Activated T-cell treated with anti-CD3 and anti-CD28 coated beads, Interleukin-2, amount 50 U/mL, for 72 hours (primary cell): ENCODE results near the gene PROB1. TPM values are rescaled to one million over a fixed set of nuclear protein-coding genes. Genes with fewer than 3 reads are reported as not detected.
"Not testable (repeated sequence)": the region's sequence is repeated elsewhere in the genome, so short reads cannot be mapped to it uniquely, and the experiment has no call there.

Experiments
- ATAC-seq, 2 donors: fragments of 150-1000 bp; cut with Tn5 transposase; replicated peaks in 1 of 2; 2 replicates each; pipeline ENCODE4 v1.10.0; 2021; ENCODE audit warnings: moderate library complexity in 2 of 2, mild to moderate bottlenecking in 1 of 2
- DNase-seq, 2 donors: peaks; one replicate each; pipeline ENCODE4 v3.0.0; 2021 to 2022; ENCODE audit warnings: mixed read lengths in 1 of 2
- H3K27ac Mint-ChIP-seq: one replicate; pipeline ENCODE4 v1.8.0; 2022; ENCODE audit warnings: mild to moderate bottlenecking, moderate library complexity, mixed read lengths
- H3K27me3 Mint-ChIP-seq: one replicate; pipeline ENCODE4 v1.8.0; 2022; ENCODE audit warnings: low read depth, mixed read lengths
- H3K36me3 Mint-ChIP-seq, 2 donors: one replicate each; pipeline ENCODE4 v1.8.0; 2022; ENCODE audit warnings: mixed read lengths in 2 of 2, mild to moderate bottlenecking in 1 of 2; ENCODE audit not compliant: insufficient read depth in 2 of 2
- H3K4me1 Mint-ChIP-seq: one replicate; pipeline ENCODE4 v1.8.0; 2022; ENCODE audit warnings: low read depth, mixed read lengths
- H3K4me3 Mint-ChIP-seq, 2 donors: one replicate each; pipeline ENCODE4 v1.8.0; 2022; ENCODE audit warnings: mild to moderate bottlenecking in 2 of 2, mixed read lengths in 2 of 2, moderate library complexity in 2 of 2
- H3K9me3 Mint-ChIP-seq, 2 donors: one replicate each; pipeline ENCODE4 v1.8.0; 2022; ENCODE audit warnings: mixed read lengths in 2 of 2
- total RNA-seq, 2 donors: library from RNA; stranded (reverse); gene quantifications; one replicate each; pipeline ENCODE4 v1.2.3, GENCODE V29; 2022

PROB1 gene
- total RNA-seq, 2 donors from 2014 or later, result 3.1 to 4.6 TPM

DNA sequence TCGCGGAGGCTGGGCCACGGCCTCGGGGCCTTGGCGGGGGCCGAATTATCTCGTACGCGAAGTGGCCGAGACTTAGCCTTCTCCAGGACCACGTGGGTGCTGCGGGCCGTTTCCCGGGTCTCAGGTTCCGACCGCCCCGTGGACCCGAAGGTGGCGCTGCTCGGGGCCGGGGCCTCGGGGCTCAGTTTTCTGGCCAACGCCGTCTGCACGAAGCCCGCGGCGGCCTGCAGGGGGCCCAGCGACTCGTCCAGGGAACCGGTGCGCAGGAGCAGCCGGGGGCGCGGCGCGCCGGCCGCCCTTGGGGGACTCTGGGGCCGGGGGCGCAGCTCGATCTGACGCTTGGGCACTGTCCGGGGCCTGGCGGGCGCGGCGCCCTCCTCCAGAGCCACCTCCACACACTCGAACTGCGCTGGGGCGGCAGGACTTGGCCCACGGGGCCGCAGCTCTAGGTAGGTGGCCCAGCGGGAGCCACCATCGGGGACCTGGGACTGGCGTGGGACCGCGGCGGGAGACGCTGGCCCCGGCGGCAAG, 716 bp downstream of the PROB1 start:
- DNase-seq, result peak; percentile 79 to 84
- no peaks in the 10 kb centered on the region for H3K9me3 Mint-ChIP-seq
- ATAC-seq, result peak; percentile 5 to 14
- H3K4me1 Mint-ChIP-seq, result peaks cover 68% of the 10 kb centered on the region
- H3K4me3 Mint-ChIP-seq, result peak overlapping the region; percentile 97 to 98
- peaks cover 5 to 8% of the 10 kb centered on the region in 2 donors for H3K36me3 Mint-ChIP-seq
- H3K27ac Mint-ChIP-seq, result no peak overlapping the region
- no peaks in the 10 kb centered on the region for H3K27me3 Mint-ChIP-seq

DNA sequence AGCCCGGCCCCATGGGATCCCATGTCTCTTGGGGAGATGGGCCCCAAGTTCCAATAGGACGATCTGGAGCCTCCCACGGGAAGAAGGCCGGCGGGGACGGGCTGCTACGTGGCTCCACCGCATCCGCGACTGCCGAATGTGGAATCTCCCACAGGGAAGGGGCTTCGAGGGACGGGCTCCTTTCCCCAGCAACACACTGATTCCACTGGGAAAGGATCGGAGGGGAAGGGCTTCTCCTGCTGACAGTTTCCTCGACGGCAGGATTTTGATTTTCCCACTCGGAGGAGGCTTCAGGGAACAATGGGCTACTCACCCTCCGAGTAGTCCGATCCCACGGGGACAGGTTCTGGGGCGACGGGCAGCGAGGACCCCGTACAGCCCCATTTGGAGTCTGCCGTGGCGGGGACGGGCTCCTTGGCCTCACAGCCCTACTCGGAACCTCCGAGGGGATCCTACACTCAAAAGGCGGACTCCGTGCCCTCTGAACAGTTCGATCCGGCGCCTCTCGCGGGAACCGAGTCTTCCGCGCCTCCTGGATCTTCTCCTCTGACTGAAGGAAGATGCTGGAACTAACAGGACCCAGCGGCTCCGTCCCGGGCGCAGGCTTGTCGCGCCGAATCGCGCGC, 1.3 kb downstream of the PROB1 start:
- peak overlapping the region; percentile 94 for H3K27ac Mint-ChIP-seq
- H3K27me3 Mint-ChIP-seq, result no peaks in the 10 kb centered on the region
- ATAC-seq (no peak), DNase-seq (peak in 1 of 2 donors; percentile 26)
- peak overlapping the region; percentile 97 to 98 for H3K4me3 Mint-ChIP-seq
- peaks cover 67% of the 10 kb centered on the region for H3K4me1 Mint-ChIP-seq
- peaks cover 5 to 8% of the 10 kb centered on the region in 2 donors for H3K36me3 Mint-ChIP-seq
- H3K9me3 Mint-ChIP-seq, result no peaks in the 10 kb centered on the region

DNA sequence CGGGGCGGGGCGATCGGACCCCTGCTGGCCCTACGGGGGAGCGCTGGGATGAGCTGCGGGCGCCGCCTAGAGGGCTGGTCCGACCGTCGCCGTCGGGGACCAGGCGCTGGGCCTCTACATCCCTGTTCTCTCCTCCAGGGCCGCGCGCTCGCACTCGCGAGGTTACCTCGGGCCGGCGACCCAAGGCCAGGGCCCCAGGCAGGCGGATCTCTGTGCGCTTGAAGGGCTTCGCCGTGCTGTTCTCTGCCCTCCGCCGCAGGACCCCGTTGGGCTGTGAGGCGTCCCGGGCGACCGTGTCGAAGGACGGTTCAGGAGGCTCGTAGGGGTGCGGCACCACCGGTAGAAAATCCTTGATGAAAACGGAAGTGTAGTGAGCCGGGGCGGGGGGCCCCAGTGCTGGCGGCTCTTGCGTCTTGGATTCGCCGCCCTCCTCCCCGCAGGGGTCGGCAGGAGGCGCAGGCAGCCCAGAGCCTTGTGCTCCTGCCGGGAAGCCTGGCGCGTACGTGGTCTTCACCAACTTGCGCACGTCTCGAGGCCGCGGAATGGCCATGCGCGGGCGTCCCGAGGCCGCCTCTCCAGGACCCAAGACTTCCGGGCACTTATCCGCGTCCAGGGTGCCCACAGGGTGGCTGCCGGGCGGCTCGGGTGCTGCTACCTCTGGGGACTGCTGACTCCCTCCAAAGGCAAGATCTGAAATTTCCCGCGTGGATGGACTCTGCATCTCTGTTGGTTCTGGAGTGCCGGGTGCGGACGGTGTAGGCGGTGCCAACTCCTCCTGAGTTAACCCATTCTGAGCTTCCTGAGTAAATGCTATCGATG, 2.0 kb downstream of the PROB1 start:
- H3K27me3 Mint-ChIP-seq, result no peaks in the 10 kb centered on the region
- H3K4me1 Mint-ChIP-seq, result peaks cover 74% of the 10 kb centered on the region
- ATAC-seq (peak; percentile 76 to 78), DNase-seq (peak; percentile 94)
- no peaks in the 10 kb centered on the region for H3K9me3 Mint-ChIP-seq
- H3K4me3 Mint-ChIP-seq, result peak overlapping the region; percentile 97 to 98
- H3K27ac Mint-ChIP-seq, result peak overlapping the region; percentile 94
- peaks cover 5 to 8% of the 10 kb centered on the region in 2 donors for H3K36me3 Mint-ChIP-seq

DNA sequence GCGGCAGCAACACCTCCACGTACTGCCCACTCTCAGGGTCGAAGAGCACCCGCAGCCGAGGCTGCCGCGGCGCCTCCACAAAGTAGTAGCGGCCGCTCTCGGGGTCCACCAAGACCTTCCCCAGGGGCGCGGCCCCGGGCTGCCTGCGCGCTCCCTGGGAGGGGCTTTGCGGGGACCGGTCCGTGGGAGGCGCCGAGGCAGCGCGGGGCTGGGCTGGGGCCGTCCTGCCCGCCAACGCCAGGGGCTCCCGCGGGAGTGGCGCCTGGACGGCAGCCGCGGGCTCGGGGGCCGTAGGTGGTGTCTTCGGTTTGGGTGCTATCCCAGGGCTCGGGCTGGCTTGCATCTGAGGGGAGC, 2.6 kb downstream of the PROB1 start:
- H3K9me3 Mint-ChIP-seq, result no peaks in the 10 kb centered on the region
- H3K27ac Mint-ChIP-seq, result peak overlapping the region; percentile 94
- peak overlapping the region; percentile 98 to 100 for H3K4me3 Mint-ChIP-seq
- peaks cover 5 to 8% of the 10 kb centered on the region in 2 donors for H3K36me3 Mint-ChIP-seq
- ATAC-seq (peak; percentile 40 to 42), DNase-seq (no peak)
- H3K27me3 Mint-ChIP-seq, result no peaks in the 10 kb centered on the region
- peaks cover 74% of the 10 kb centered on the region for H3K4me1 Mint-ChIP-seq

DNA sequence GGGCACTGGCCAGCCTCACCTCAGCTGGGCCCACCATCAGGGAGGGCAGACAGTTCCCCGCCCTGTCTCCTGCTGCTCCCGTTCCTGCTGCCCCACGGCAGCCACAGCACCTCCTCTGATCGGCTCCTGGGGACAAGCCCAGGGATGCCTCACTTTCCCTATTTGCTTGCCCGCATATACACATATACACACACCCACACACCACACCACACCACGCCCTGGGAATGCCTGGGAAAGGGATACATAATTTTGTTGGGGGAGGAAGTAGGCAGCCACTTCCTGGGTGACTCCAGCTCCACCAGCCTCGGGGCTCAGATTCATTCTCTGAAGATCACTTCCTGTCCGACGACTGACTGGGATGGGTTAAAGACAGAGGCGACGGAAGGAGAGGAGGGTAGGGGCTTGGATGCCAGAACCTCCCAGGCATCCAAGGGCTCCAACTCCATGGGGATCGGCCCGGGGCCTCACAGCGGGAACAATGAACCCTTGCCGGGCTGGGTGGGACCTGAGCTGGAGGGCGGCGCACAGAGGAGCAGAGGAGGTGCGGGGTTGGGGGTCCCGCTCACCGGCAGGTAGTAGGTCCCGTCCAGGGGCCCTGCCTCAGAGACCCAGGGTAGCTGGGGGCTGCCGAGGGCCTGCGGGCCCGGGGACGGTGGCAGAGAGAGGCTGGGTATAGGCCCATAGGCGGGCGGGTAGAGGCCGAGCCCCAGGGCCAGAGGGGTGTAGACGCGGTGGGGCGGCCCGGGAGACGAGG, 3.2 kb downstream of the PROB1 start:
- H3K36me3 Mint-ChIP-seq, result peaks cover 4 to 5% of the 10 kb centered on the region in 2 donors
- peak in 1 of 2 donors; percentile 7 for ATAC-seq

DNA sequence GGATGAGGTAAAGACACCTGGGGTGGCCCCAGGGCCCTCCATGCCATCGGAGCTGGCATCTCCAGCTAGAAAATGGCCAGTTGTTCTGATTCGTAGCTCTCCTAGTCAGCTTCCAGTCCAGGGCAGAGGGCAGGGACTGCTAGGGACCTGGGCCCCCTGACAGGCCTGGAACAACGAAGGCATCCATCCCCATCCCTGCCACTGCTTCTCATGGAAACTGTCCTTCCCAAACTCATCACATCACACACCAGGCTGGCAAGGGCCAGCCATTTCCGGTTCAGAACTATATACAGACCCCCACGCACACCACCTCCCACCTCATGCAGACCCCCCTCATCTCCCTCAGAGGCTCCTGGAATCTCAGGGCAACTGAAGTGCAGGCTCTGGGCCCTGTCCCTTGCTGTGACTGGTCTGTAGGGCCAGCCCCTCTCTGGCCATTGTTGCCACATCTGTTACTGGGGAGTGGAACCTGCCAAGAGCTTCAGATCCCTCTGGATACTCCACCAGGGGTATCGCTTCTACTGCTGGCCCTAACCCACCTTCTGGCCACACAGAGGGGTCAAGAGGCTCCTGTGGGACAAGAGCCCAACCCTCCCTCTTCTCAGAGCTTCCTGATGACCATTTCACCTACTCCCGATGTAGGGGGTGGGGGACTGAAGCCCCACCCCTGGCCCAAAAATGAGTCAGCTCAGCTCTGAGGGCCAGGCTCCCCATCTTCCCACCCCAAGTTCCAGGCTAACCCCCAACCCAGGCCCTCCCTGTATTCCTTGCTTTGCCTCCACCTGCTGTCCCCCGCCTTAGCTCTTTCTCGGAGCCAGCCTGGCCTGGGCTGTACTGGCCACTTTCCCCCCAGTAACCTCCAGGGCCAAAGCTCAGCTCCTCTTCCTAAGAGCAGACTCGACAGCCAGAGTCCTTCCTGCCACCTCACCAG, 4.0 kb downstream of the PROB1 start:
- ATAC-seq (no peak), DNase-seq (no peak)
- Mint-ChIP-seq H3K4me3 (peak overlapping the region; percentile 98 to 100), H3K4me1 (peaks cover 74% of the 10 kb centered on the region), H3K9me3 (no peaks in the 10 kb centered on the region), H3K27ac (peak overlapping the region; percentile 99), H3K27me3 (no peaks in the 10 kb centered on the region), H3K36me3 (peaks cover 4 to 5% of the 10 kb centered on the region in 2 donors)

More for the DNA sequence above, 3.2 kb downstream of the PROB1 start:
- Mint-ChIP-seq H3K4me1 (peaks cover 74% of the 10 kb centered on the region), H3K9me3 (no peaks in the 10 kb centered on the region), H3K4me3 (peak overlapping the region; percentile 98 to 100), H3K27ac (peak overlapping the region; percentile 99), H3K27me3 (no peaks in the 10 kb centered on the region)
- peak; percentile 49 to 57 for DNase-seq

DNA sequence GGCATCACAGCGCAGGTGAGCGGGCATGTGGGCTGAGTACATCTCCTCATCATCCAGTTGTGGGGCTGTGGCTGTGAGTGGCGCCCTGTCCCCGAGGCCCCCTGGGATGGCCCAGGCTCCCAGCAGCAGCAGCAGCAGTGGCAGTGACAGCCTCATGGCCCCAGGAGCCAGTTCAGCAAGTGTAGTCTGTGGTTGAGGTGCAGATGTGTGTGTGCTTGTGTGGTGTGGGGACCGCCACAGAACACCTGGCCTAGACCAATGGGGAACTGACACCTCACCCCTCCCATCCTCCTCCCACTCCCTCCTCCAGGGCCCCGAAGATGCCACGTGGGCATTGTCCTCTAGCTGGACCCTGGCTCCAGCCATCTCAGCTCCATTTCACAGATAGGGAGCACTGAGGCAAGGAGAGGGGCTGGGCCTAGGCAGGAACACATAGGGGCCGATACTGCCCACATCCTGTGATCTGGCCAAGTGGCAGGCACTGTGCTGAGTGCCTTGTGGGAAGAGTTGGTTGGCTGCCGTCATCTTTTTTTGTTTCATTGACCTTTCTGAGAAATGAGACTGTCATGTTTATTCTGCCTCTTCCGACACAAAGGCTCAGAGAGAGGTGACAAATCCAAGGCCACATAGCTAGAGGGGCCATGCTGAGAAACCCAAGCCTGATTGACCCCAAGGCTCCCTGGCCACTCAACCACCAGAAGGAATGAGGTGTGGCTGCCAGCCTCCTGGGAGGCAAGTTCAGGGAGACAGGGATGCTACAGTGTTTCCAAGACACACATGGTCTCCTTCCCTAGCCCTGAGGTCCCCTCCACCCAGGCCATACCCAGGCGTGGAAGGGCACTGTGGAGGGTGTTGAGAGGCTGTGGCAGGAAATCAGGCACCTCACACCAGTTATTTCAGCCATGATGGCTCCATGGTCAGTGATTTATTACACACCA, 4.9 kb downstream of the PROB1 start, which contains the start of gene MZB1:
Gene MZB1, minus strand, starts transcription at position 213 of the 938 bp plus-strand sequence. Its CDS starts 57 bp downstream, at position 156.
- DNase-seq (peak; percentile 79 to 84), ATAC-seq (peak; percentile 65 to 67)
- Mint-ChIP-seq H3K27me3 (no peaks in the 10 kb centered on the region), H3K27ac (peak within 1 kb of the TSS; percentile 99), H3K9me3 (no peaks in the 10 kb centered on the region), H3K4me1 (peaks cover 74% of the 10 kb centered on the region), H3K4me3 (peak within 1 kb of the TSS; percentile 98 to 100), H3K36me3 (peaks cover 2 to 5% of the 10 kb centered on the region in 2 donors)

DNA sequence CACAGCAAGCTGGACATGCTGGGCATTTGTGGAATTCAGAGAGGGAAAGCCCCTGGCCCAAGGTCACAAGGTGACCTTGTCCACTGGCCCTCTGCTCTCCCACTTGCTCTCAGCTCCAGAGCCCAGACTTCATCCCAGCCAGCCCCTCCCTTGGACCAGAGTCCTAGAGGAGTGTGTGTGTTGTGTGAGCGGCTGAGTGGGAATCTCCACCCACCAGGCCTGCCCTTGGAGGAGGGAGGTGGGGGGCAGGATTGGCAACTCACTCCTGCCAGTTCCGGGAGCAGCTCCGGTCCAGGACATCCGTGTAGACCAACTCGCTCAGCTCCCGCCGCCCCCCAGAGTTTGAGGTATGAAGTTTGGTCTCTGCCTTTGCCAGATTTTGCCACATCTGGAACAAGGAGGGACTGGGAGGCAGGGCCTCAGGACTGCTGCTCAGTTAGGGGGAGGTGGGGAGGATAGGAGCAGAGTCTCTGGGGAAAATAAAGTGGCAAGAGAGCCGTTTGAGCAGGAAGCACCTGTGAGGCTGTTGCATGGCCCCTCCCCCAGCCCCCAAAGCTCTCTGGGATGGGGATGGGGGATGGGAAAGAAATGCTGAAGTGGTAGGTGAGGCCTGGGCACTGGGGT, 6.6 kb downstream of the PROB1 start:
- peaks cover 76% of the 10 kb centered on the region for H3K4me1 Mint-ChIP-seq
- H3K4me3 Mint-ChIP-seq, result peak overlapping the region; percentile 48 to 63

DNA sequence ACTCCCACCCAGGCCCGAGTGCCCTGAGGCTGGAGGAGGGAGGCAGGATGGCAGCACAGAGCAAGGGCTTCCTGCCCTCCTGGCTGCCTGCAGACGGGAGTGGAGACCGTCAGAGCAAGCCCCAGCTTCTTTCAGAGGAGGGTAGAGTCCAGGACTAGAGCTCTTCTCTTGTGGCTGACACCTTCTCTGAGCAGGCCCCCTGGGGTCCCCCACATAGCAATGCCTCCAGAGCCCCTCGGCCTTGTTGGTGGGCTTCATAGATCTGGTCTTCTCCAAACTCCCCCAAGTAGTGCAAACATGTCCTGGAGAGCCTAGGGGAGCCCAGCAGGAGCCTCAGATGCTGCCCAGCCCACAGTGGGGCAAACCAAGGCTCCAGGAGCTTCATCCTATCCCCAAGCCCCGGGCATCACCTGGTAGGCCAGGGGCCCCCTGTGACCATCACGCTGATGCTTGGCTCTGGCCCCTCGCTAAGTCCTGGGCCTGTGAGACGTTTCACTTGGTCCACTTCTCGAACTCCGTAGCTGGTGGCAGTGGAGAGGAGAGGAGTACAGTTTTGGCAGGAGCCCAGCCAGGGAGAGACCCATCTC, 7.2 kb downstream of the PROB1 start:
- no peak overlapping the region for H3K27ac Mint-ChIP-seq
- H3K4me3 Mint-ChIP-seq, result peak overlapping the region; percentile 48 to 63

More for the DNA sequence above, 6.6 kb downstream of the PROB1 start:
- DNase-seq (no peak), ATAC-seq (no peak)
- Mint-ChIP-seq H3K27me3 (no peaks in the 10 kb centered on the region), H3K9me3 (no peaks in the 10 kb centered on the region), H3K27ac (no peak overlapping the region), H3K36me3 (peaks cover 2 to 5% of the 10 kb centered on the region in 2 donors)

DNA sequence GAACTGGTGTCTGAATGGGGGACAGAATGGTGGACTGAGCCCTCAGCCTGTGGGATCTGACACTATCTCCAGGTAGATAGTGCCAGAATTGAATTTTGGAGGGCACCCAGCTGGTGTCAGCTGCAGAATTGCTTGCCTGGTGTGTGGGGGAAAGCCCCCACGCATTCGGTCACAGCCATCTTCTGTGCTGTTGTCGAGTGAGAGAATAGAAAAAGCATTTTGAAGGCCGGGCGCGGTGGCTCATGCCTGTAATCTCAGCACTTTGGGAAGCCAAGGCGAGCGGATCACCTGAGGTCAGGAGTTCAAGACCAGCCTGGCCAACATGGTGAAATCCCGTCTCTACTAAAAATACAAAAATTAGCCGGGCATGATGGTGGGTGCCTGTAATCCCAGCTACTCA, 7.9 kb downstream of the PROB1 start:
- H3K36me3 Mint-ChIP-seq, ATAC-seq, H3K4me3 Mint-ChIP-seq, H3K27me3 Mint-ChIP-seq, H3K9me3 Mint-ChIP-seq, H3K27ac Mint-ChIP-seq, DNase-seq: not testable (repeated sequence)
- H3K4me1 Mint-ChIP-seq, result peaks cover 73% of the 10 kb centered on the region

More for the DNA sequence above, 7.2 kb downstream of the PROB1 start:
- peaks cover under 1 to 2% of the 10 kb centered on the region in 2 donors for H3K36me3 Mint-ChIP-seq
- ATAC-seq (no peak), DNase-seq (no peak)
- H3K4me1 Mint-ChIP-seq, result peaks cover 73% of the 10 kb centered on the region
- H3K9me3 Mint-ChIP-seq, result no peaks in the 10 kb centered on the region
- H3K27me3 Mint-ChIP-seq, result no peaks in the 10 kb centered on the region
